H1 (cell line): ENCODE results near the gene ANKLE1. TPM values are rescaled to one million over a fixed set of nuclear protein-coding genes. Genes with fewer than 3 reads are reported as not detected.

Experiments
- ASH2L ChIP-seq: fragments of 200-600, 300-600 bp; sonication (generic); IDR thresholded peaks from one replicate; pipeline ENCODE4 v1.7.1; 2017; ENCODE audit warnings: low read length
- CHD2 ChIP-seq: IDR thresholded peaks from 2 replicates; pipeline ENCODE4 v1.6.1; 2012; ENCODE audit warnings: low read length, improper control_type of control experiment
- CHD7 ChIP-seq: fragments of 300-600 bp; sonication (generic); IDR thresholded peaks from 2 replicates; pipeline ENCODE4 v1.7.1; 2012; ENCODE audit warnings: low read length, moderate library complexity, mild to moderate bottlenecking, inconsistent platforms; ENCODE audit not compliant: insufficient replicate concordance
- CTBP2 ChIP-seq: IDR thresholded peaks from 2 replicates; pipeline ENCODE4 v1.7.0; 2011; ENCODE audit warnings: borderline replicate concordance, mild to moderate bottlenecking, moderate library complexity, mixed read lengths, low read length; ENCODE audit not compliant: insufficient read depth, insufficient read length
- GABPA ChIP-seq: IDR thresholded peaks from 2 replicates; pipeline ENCODE4 v1.6.1; 2011; ENCODE audit warnings: mild to moderate bottlenecking, low read length, moderate library complexity, borderline replicate concordance; ENCODE audit not compliant: insufficient read depth
- POLR2A ChIP-seq, 2 experiments: IDR thresholded peaks; 1 replicate in 1 of 2; 2 replicates in 1 of 2; pipeline ENCODE4 v1.6.1; 2011; ENCODE audit warnings: low read depth in 2 of 2, low read length in 2 of 2, mild to moderate bottlenecking in 2 of 2; ENCODE audit errors: control extremely low read depth in 1 of 2
- SP1 ChIP-seq: IDR thresholded peaks from 2 replicates; pipeline ENCODE4 v1.6.1; 2011; ENCODE audit warnings: low read depth, low read length
- TAF7 ChIP-seq: optimal IDR thresholded peaks from 2 replicates; pipeline ENCODE3; 2011; ENCODE audit warnings: low read depth, mild to moderate bottlenecking, inconsistent platforms, low read length, moderate library complexity, borderline replicate concordance
- polyA plus RNA-seq, 7 experiments: library from polyadenylated mRNA; depleted of rRNA in 3 of 7; stranded (reverse) in 5 of 7; unstranded in 2 of 7; fragments of >200 nt in 5 of 7; fragments of 200-250 nt in 2 of 7; gene quantifications; 1 replicate in 5 of 7; 2 replicates in 1 of 7; 4 replicates in 1 of 7; pipeline versions ENCODE4 v1.2.1 to v1.2.3, GENCODE V29; 2011 to 2013; ENCODE audit warnings: missing spikeins in 2 of 7, mixed read lengths in 2 of 7
- total RNA-seq: library from RNA; stranded (reverse); fragmentation: NEBNext Ultra II Directional; extraction: Animal tissue kit (Norgen Biotek cat#: 25700); gene quantifications from 2 replicates; pipeline ENCODE4 v1.2.1, GENCODE V29; 2021

ANKLE1 gene
- total and polyA plus RNA-seq, 2 of the 8 experiments (the other 6 are each of a cell fraction or from before 2014, with no cell fraction given) = 6.1 to 9.6 TPM

- no peak for TF ChIP-seq CHD7
- peak in 1 of 2 experiments; percentile 54; a peak in 1 of 3 replicates for TF ChIP-seq POLR2A (IDR thresholded peaks at IDR 0.05; ENCODE audit: control extremely low read depth in 1 of 2, low read depth in 2 of 2, low read length in 2 of 2)
- TF ChIP-seq CHD2 = peak; percentile 58; the same call in 1 of the 2 replicates
- no peak for TF ChIP-seq TAF7
- TF ChIP-seq SP1 = peak; percentile 73
- no peak for TF ChIP-seq CTBP2
- TF ChIP-seq GABPA = no peak
- TF ChIP-seq ASH2L = peak; percentile 79
These were observed 53.0 kb downstream of the ANKLE1 start, which contains the start of gene ANO8 (continued) for GRCh38 chr19:17334414-17335409.
